AG09319 (cell line): ENCODE results near the gene CHD5.

Experiments
- DNase-seq: peaks from one replicate; pipeline ENCODE4 v3.0.0-alpha.2; 2010; ENCODE audit warnings: low read depth; ENCODE audit errors: extremely low read depth
- TF ChIP-seq, protein P1 (sequence below): IDR thresholded peaks from 2 replicates; pipeline ENCODE4 v1.5.1; 2011; ENCODE audit warnings: low read depth, mild to moderate bottlenecking, inconsistent platforms, low read length, moderate library complexity

Gene CHD5

DNA sequence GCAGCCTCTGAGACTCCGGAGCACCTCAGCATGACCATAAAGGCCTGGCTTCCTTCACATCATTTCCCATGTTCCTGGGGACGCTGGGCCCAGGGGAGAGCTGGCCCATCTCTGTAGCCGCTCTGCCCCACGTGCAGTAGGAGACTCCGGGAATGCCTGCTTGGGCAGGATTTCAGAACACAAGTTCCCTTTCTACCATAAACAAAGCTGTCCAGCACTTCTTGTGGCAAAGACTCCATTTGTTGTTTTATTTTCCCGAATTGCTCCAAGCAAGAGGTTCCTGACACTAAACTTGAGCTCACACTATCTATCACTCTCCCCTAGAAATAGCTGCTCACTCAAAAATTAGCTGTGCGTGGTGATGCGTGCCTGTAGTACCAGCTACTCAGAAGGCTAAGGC is 21.9 kb downstream of the CHD5 start:
- TF ChIP-seq, protein P1, sequence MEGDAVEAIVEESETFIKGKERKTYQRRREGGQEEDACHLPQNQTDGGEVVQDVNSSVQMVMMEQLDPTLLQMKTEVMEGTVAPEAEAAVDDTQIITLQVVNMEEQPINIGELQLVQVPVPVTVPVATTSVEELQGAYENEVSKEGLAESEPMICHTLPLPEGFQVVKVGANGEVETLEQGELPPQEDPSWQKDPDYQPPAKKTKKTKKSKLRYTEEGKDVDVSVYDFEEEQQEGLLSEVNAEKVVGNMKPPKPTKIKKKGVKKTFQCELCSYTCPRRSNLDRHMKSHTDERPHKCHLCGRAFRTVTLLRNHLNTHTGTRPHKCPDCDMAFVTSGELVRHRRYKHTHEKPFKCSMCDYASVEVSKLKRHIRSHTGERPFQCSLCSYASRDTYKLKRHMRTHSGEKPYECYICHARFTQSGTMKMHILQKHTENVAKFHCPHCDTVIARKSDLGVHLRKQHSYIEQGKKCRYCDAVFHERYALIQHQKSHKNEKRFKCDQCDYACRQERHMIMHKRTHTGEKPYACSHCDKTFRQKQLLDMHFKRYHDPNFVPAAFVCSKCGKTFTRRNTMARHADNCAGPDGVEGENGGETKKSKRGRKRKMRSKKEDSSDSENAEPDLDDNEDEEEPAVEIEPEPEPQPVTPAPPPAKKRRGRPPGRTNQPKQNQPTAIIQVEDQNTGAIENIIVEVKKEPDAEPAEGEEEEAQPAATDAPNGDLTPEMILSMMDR = no peak
- DNase-seq = no peak

GRCh38 chr1:6157528-6158174 is 22.5 kb downstream of the CHD5 start:
- TF ChIP-seq, protein P1 = no peak
- DNase-seq = no peak

- no peak for DNase-seq
- TF ChIP-seq, protein P1 = no peak
Measured at GRCh38 chr1:6157132-6157527, 23.0 kb downstream of the CHD5 start.

GRCh38 chr1:6154525-6155319 is 25.4 kb downstream of the CHD5 start:
- TF ChIP-seq, protein P1 = no peak
- no peak for DNase-seq

GRCh38 chr1:6152882-6153281 is 27.2 kb downstream of the CHD5 start:
- no peak for DNase-seq
- TF ChIP-seq, protein P1 = no peak

GRCh38 chr1:6152181-6152580 is 27.9 kb downstream of the CHD5 start:
- TF ChIP-seq, protein P1 = no peak
- no peak for DNase-seq

GRCh38 chr1:6151291-6151822 is 28.8 kb downstream of the CHD5 start:
- TF ChIP-seq, protein P1 = no peak
- no peak for DNase-seq
